HG03103 (cell line): ENCODE data around the gene HSPG2.
"Not testable (repeated sequence)": the region's sequence is repeated elsewhere in the genome, so short reads cannot be mapped to it uniquely, and the experiment has no call there.

Experiments
- ATAC-seq: cut with Tn5 transposase; IDR thresholded peaks from one replicate; pipeline ENCODE4 v1.9.1; 2021; ENCODE audit warnings: low read depth; ENCODE audit not compliant: unreplicated experiment

The HSPG2 gene

DNA sequence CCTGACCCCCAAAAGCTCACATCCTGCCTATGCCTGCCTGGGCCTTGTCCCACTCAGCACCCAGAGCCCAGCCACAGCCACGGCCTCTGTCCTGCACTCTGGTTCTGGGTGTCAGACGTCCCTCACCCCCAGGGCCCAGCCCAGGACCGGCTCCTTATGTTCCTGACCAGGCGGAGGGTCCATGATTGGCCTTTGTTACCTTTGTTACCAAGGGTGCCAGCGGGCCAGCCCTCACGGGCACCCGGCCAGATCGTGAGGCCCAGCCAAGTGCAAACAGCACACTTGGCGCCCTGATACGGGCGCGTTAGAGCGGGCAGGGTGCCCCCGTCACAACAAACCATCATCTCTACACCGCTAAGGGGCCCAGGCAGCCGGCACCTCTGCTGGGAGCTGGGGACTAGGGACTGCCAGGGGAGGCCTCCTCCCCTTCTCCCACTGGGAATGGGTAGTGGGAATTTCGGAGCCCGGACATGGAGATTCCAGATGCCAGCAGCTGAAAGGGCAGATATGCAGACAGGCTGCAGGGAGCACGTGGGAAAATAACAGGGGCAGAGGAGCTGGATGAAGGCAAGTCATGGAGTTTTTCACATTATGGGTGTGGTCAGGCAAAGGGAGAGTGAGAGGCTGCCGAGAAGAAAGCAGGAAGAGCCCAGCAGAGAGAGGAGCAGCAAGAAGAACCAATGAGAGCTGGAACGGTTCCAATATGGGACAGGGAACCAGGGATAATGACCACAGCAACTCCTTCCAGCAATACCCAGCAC, 22.1 kb downstream of the HSPG2 start:
- ATAC-seq: no peak

GRCh38 chr1:21914450-21914849, 22.7 kb downstream of the HSPG2 start:
- ATAC-seq: no peak

DNA sequence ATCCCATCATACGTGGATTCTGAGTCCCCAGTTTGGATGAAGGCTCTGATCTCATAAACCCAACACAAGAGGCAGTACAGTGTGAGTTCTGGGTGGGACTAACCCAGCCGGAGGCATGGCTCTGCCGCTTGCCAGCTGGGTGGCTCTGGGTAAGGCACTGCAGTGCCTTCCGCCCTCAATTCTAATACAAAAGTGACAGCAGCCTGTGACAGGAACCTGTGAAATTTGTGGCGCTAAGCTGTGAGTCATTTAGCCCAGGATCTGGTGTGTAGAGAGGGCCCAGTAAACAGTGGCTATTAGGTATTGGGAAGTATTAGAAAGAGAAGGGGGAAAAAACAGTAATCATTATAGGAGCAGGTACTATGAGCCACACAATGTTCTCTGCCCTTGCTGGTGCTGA, 23.3 kb downstream of the HSPG2 start:
- ATAC-seq: no peak

DNA sequence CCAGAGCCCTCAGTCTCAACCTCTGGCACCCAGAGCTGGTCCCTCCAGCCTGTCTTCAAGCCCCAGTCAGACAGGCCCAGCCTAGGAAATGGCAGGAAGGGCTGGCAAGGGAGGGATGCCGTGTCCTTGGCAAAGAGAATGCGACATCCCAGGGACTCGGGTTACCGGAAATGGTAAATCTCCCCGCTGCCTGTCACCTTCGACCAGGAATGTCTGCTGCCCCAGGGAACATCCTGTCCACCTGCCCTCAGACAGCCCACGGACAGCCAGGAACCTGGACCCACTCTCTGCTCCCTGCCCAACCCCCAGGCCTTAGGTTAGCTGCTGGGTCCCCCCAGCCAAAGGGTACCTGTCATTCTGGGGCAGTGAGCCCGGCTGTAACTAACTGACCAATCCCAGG, 23.9 kb downstream of the HSPG2 start:
- ATAC-seq: no peak

DNA sequence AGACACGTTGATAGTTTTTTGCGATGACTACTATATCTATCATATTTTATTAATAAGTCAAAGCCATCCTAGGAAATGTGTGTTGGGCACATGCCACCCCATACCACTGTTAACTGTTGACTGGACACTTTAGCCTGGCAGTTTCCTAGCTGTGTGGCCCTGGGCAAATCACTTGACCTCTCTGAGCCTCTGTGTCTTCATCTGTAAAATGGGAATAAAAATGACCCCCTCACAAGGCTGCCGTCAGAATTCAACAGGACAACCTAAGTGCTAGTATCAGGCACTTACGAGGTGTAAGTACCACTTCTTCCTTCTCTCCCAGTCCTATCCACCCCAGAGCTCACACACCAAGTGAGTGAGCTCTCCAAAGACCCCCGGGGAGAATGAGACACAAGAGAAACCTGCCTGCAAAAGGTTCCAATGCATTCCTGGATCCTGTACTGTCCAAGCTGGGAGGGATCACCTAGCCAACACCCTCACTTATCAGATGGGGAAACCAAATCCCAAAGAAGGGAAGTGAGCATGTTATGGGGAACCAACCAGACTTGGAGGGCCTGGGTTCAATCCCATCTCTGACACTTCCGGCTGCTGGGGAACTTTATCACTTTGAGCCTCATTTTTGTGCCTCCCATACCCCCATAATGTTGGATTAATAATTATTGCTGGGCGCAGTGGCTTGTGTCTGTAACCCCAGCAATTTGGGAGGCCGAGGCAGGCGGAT, 24.9 kb downstream of the HSPG2 start:
- ATAC-seq: no peak

- ATAC-seq: no peak
Measured at GRCh38 chr1:21911205-21912001, 25.7 kb downstream of the HSPG2 start.

DNA sequence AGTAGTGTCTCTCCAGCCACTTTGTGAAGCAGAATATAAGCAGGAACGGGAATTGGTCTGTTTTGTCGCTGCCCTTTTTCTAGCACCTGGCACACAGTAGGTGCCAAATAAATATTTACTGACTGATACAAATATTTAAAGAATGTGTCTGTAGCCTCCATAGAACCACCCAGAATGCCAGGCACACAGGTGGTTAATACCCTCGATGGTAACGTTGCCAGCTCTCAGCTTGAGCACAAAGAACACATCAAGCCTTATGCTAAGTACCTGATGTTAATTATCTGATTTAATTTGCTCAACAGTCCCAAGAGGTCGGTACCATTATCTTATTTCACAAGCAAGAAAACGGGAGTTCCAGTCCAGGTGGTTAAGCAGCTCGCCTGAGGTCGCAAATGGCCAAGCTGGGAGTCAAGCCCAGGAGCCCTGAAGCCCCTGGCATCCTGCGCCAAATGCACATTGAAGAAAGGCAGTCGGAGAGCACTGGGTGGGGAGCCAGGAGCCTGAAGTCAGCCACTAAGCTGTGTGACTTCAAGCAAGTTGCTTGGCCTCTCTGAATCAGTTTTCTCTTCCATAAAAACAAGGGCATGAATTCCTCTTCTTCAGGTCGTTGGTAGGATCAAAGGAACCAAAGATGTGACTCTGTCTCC, 26.4 kb downstream of the HSPG2 start:
- no peak for ATAC-seq

GRCh38 chr1:21909787-21910503, 27.2 kb downstream of the HSPG2 start:
- no peak for ATAC-seq

DNA sequence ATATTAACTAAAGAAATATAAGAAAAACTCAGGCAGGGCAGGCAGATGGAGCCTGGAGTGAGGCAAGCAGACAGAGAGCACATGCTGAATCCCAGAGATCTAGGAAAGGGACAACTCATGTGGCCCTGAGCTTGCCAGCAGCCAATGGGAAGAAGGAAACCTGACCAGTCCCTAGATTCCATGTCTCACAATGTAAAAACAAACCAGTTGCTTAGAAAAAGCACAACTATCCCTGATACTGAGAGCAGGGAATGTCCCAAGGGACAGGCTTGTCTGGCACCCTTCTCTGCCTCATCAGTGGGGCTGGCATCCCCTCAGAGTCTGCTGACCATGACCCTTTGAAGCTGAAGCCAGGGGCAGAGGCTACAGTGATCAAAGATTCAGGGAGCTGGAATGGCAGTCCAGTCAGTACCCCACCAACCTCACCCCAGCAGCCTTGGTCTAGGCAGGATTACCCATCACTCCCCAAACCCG, 27.8 kb downstream of the HSPG2 start:
- no peak for ATAC-seq

- ATAC-seq: not testable (repeated sequence)
Measured at GRCh38 chr1:21907737-21908534, 29.2 kb downstream of the HSPG2 start.

DNA sequence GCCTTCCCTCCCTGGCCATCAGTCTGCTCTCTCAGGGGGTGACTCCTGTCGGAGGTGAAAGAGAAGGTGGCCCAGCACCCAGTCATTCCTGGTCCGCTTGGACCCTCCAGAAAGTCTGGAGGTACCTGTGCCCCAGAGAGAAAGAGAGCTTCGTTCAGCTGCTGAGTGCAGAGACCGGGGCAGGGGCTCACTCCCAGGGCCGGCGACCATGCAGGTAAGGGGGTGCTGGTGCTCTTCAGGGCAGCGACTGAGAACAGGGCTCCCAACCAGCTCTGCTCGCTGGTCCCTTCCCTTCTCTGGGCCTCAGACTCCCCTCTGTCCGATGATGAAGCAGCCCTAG, 30.1 kb downstream of the HSPG2 start:
- ATAC-seq: no peak

DNA sequence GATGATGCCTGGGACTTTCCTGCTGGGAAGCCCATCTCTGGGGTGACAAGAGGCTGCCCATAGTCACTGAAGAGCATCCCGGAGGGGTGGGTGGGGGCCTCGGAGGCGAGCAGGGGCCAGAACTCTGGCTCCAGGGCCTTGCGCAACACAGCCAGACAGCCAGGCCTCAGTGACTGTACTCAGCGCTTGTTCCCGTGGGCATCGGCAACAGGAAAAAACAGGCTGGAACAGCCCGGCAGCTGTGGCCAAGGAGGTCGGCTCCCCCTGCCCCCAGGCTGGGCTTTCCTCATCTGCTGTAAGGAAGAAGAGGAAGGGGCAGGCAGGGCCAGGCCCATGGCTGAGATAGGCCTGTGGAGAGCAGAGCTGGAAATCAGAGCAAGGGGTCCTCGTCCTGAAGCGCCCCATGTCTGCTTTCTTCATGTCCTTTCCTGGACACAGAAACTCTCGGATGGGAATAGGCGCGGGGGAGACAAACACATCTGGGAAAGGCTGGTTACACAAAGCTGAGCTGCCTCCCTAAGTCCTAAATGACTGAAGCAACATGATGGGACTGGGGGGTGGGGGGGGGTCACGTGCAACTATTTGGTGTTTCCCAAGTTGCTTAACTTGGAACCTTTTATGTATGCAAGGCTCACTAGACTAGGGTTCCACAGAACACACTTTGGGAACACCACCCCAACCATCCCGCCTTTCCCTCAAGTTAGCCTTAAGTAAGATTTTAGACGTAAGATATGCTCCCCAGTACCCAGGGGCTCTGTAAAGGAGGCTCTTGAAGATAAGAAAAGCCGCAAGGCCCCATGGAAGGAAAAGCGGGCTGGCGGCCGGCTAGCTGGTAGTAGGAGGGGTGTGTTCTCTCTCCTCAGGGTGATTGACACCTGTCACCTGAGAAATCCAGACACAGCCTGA, 30.7 kb downstream of the HSPG2 start:
- no peak for ATAC-seq

DNA sequence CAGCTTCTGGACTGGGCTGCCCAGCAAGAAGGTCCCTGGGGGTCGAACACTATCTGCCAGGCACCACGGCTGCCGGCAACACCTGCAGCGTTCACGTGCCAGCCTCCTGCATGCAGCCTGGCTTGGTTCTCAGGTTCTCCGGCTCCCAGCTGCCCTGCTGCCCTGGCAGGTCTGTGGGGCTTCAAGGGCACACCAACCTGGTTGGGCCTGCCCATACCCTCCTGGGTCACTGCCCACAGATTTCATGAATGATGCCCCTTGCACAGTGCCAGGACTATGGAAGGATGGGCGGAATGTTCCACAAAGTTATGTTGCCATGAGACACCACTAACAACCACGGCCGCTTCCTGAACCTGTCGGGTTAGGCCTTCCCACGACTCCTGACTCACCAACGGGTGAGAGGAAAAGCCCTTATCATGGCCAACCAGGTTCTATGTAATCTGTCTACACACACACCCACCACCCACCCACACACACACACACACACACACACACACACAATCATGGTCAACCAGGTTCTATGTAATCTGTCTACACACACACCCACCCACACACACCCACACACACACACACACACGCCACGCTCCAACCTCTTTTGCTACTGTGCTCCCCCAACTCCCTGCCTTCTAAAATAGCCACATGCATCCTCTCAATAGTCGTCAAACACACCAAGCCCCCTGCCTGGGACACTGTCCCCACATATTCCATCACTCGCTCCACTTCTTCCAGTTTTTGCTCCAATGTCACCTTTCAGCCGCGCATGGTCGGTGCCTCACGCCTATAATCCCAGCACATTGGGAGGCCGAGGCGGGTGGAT, 32.2 kb downstream of the HSPG2 start:
- no peak for ATAC-seq

DNA sequence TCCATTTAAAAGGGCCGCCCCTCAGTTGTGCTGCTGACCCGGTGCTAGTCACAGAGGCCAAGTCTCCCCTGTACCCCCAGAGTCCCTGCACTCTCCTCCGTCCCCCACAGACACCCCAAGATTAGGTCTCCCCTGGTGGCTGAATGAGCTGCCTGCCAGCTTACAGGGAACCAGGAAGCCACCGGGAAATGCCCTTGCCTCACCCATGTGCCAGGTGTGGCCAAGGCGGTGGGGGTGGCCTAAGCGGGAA, 32.7 kb downstream of the HSPG2 start:
- ATAC-seq: no peak

DNA sequence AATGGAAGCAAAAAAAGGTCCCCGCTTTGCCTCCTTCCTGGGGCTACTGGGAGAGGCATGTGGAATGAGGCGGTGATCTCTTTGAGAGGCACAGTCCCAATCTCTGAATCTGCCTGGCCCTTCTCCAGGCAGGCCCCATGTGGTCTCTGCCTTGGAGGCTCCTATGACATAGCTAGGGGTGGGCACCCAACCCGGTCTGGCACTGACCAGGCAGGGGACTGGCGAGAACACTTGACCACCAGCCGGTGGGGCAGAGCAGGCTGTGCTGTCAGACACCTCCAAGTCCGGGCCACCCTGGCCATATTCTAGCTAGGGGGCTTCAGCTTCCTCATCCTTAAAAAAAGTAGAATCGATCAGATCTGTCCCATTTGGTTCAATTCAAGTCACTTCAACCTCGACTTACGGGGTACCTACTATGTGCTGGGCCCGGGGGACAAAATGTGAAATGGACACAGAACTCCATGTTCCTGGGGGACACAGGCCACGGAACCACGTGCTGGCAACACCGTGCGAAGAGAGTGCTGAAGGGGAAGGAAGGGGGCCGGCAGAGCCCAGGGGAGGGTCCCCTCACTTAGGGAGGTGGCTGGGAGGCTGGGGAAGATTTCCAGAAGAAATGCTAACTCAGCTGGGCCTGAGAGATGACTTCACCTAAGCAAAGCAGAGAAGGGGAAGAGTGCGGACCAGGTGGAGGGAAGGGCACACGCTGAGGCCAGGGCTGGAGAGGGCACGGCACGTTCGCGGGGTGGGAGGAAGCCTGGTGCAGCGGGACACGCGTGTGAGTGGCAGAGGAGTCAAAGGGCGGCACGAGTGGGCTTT, 33.3 kb downstream of the HSPG2 start:
- ATAC-seq: no peak

DNA sequence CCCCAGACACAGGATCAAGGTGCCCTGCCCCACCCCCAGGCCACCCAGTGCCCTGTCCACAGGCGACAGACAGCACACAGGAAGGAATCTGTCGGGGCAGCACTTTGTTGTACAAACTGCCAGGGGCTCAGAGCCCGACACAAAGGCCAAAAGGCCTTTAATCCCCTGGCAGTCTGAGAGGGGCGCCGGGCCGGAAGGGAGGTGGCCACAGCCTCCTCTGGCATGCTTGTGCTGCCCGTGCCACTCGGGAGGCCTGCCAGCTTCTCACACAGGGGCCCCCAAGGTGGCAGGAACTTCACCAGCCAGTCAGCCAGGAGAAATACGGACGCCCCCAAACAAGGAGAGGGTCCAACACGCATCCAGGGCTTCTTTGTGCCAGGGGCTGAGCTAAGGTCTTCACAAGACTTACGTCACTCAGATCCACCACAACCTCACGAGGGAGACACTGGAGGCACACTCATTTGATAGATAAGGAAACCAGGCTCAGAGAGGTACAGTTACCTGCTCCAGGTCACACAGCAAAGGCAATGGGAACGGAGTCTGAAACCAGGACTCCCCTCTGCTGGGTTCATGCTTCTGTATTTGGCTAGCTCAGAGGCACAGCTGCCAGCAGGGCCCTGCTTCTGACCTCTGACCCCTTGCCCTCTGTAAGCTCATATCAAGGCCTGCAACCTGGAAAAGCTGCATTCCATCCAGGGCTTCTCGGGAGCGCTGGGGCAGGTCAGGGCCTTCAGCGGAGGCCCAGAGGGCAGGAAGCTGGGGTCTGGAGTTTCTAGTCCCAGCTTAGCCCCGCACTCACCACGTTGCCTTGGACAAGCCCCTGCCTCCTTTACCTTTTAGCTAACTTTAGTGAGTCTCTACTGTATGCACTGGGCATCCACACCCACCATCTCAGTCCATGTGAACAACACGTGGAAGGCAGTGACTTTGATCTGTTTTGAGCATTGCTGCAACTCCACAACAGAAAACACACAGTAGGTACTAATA, 34.8 kb downstream of the HSPG2 start:
- no peak for ATAC-seq
